Measurements from ENCODE around the gene CNIH1.
"Not testable (repeated sequence)": the region's sequence is repeated elsewhere in the genome, so short reads cannot be mapped to it uniquely, and the experiment has no call there.

Gene CNIH1

DNA sequence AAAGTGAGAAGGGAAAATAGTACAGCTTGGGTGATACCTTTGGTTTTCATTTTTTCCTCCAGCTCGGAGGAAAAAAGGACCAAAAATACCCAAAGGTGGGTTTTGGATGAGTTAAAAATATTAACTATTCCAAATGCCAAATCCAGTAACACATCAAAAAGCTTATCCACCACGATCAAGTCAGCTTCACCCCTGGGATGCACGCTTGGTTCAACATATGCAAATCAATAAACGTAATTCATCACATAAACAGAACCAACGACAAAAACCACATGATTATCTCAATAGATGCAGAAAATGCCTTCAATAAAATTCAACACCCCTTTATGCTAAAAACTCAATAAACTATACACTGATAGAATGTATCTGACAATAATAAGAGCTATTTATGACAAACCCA is 62.3 kb downstream of the CNIH1 start:
- DNase-seq = not testable (repeated sequence)

GRCh38 chr14:54377501-54377900 is 63.7 kb downstream of the CNIH1 start:
- no peak for DNase-seq

DNA sequence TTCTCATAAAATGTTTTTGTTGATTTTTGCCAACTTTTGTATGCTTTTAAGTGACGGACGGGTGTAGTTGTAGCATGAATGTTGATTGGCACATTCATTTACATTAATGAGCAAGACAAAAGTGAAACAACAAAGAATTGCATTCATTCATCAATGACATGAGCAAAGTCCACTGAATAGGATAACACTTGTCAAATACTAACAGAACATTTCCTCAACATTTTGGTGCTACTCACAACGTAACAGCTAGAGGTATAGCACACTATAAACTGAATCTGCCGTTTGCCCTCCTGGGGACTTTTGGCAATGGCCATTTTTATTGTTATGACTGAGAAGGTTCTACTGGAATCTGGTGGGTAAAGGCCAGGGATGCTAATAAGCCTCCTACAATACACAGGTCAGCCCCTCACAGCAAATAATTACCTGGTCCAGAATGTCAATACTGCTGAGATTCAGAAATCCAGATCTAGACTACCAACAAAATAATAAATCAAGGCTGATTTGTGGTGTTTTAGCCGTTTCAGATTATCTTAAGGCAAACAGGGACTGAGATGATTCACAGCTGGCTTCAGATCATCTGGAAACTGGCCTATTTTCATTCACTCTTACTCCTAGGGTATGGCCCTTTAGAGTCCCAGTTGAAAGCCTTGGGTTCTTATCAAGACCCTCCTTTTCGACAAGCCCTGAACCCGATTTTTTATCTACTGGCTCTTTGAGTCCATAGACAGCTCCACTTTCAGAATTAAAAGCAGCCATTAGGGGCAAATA is 66.9 kb downstream of the CNIH1 start:
- no peak for DNase-seq

Data from bone marrow (tissue), 2 donors.